B cell (primary cell): Measurements from ENCODE around the gene ATP1B3. TPM values are rescaled to one million over a fixed set of nuclear protein-coding genes. Genes with fewer than 3 reads are reported as not detected.

Source experiments
- ATAC-seq: fragments of 200-7000 bp; cut with Tn5 transposase; one replicate; pipeline ENCODE4 v1.10.0; 2021; ENCODE audit warnings: low read depth, mild to moderate bottlenecking, moderate number of reproducible peaks, moderate library complexity
- CTCF ChIA-PET: fragments of 350-600 bp; sonication (Branson Sonifier 250); formaldehyde crosslinking; loops from one replicate; lab custom pipeline; 2021; ENCODE audit warnings: antibody characterized with exemption, inconsistent platforms; lab: Charles Lee
- POLR2A ChIA-PET: fragments of 350-600 bp; sonication (Branson Sonifier 250); formaldehyde crosslinking; loops from one replicate; lab custom pipeline; 2021; ENCODE audit warnings: antibody characterized with exemption; lab: Charles Lee
- DNase-seq: peaks from one replicate; pipeline ENCODE4 v3.0.0; 2013
- H2AFZ ChIP-seq: 2 replicates; pipeline ENCODE4 v1.6.1; 2012; ENCODE audit warnings: mild to moderate bottlenecking, low read depth, low read length; ENCODE audit not compliant: insufficient read depth, poor library complexity, severe bottlenecking
- H3K27ac ChIP-seq, 2 donors: 1 replicate in 1 of 2; 2 replicates in 1 of 2; pipeline ENCODE4 v1.5.1; 2012 to 2013; ENCODE audit warnings: low read length in 2 of 2, mild to moderate bottlenecking in 2 of 2, moderate library complexity in 1 of 2
- H3K27me3 ChIP-seq, 4 experiments: fragments of 200-600 bp in 1 of 4; sonication (generic) in 1 of 4; replicated peaks in 1 of 4; 1 replicate in 2 of 4; 2 replicates in 2 of 4; pipeline versions ENCODE4 v1.6.1 to v1.7.0; 2013 to 2016; ENCODE audit warnings: low read length in 3 of 4, mild to moderate bottlenecking in 2 of 4, mixed read lengths in 1 of 4, moderate library complexity in 1 of 4; ENCODE audit not compliant: insufficient read depth in 4 of 4, control insufficient read depth in 3 of 4; ENCODE audit errors: control extremely low read depth in 1 of 4
- H3K36me3 ChIP-seq, 2 experiments: replicated peaks in 1 of 2; 1 replicate in 1 of 2; 2 replicates in 1 of 2; pipeline versions ENCODE4 v1.6.1 to v1.7.1; 2013; ENCODE audit warnings: low read length in 1 of 2; ENCODE audit not compliant: insufficient read depth in 2 of 2, control insufficient read depth in 1 of 2; ENCODE audit errors: control extremely low read depth in 1 of 2, extremely low read depth in 1 of 2
- H3K4me1 ChIP-seq, 2 donors: fragments of 200-600 bp in 1 of 2; sonication (generic) in 1 of 2; 1 replicate in 1 of 2; 2 replicates in 1 of 2; pipeline versions ENCODE4 v1.5.1 to v1.6.1; 2013 to 2017; ENCODE audit warnings: low read length in 2 of 2; ENCODE audit not compliant: control insufficient read depth in 2 of 2, insufficient read depth in 2 of 2
- H3K4me2 ChIP-seq: replicated peaks from 2 replicates; pipeline ENCODE3; 2012; ENCODE audit warnings: mild to moderate bottlenecking, low read depth, low read length; ENCODE audit not compliant: poor library complexity, severe bottlenecking
- H3K4me3 ChIP-seq, 5 experiments: fragments of 200-600 bp in 1 of 5; sonication (generic) in 1 of 5; 1 replicate in 3 of 5; 2 replicates in 2 of 5; pipeline versions ENCODE4 v1.5.1 to v1.7.0; 2011 to 2016; ENCODE audit warnings: low read length in 4 of 5, mild to moderate bottlenecking in 4 of 5, low read depth in 2 of 5, control low read depth in 1 of 5, moderate library complexity in 1 of 5; ENCODE audit not compliant: insufficient read depth in 1 of 5; ENCODE audit errors: control extremely low read depth in 1 of 5, extremely low read depth in 1 of 5
- H3K79me2 ChIP-seq: fragments of 200-600 bp; sonication (generic); one replicate; pipeline ENCODE4 v1.6.0; 2016; ENCODE audit warnings: low read length; ENCODE audit not compliant: control insufficient read depth, insufficient read depth
- H3K9ac ChIP-seq: fragments of 200-600 bp; sonication (generic); 2 replicates; pipeline ENCODE4 v1.6.1; 2017; ENCODE audit warnings: mild to moderate bottlenecking, low read length, moderate library complexity
- H3K9me3 ChIP-seq, 3 donors: one replicate each; pipeline versions ENCODE4 v1.6.1 to v1.7.1; 2013; ENCODE audit warnings: low read length in 2 of 3; ENCODE audit not compliant: control insufficient read depth in 2 of 3, insufficient read depth in 1 of 3; ENCODE audit errors: control extremely low read depth in 1 of 3
- H4K20me1 ChIP-seq: 2 replicates; pipeline ENCODE4 v1.6.0; 2012; ENCODE audit warnings: mild to moderate bottlenecking, low read length; ENCODE audit not compliant: insufficient read depth, control insufficient read depth, poor library complexity, severe bottlenecking
- H3K27ac Mint-ChIP-seq: one replicate; pipeline ENCODE4 v1.8.0; 2021; ENCODE audit warnings: mixed read lengths
- H3K27me3 Mint-ChIP-seq: one replicate; pipeline ENCODE4 v1.8.0; 2021; ENCODE audit warnings: mixed read lengths
- H3K4me1 Mint-ChIP-seq: one replicate; pipeline ENCODE4 v1.8.0; 2021; ENCODE audit warnings: mixed read lengths
- H3K4me3 Mint-ChIP-seq: one replicate; pipeline ENCODE4 v1.8.0; 2021; ENCODE audit warnings: mixed read lengths
- H3K9me3 Mint-ChIP-seq: one replicate; pipeline ENCODE4 v1.8.0; 2022; ENCODE audit warnings: mixed read lengths; ENCODE audit not compliant: insufficient read depth
- CTCF ChIP-seq: fragments of 200-600 bp; IDR thresholded peaks from one replicate; pipeline ENCODE4 v1.8.0; 2022; ENCODE audit warnings: antibody characterized with exemption, mild to moderate bottlenecking
- EZH2 ChIP-seq: IDR thresholded peaks from 2 replicates; pipeline ENCODE4 v1.6.1; 2012; ENCODE audit warnings: borderline replicate concordance, low read depth, mild to moderate bottlenecking, moderate library complexity, low read length; ENCODE audit not compliant: insufficient read depth, poor library complexity, severe bottlenecking
- WGBS: methylation state at CpG from one replicate; pipeline ENCODE4 v1.1.5; 2013; ENCODE audit warnings: missing lambda C conversion rate; ENCODE audit not compliant: insufficient coverage; 5-methylcytosine and 5-hydroxymethylcytosine counted together
- intact Hi-C: fragments of 100-400 bp; cut with micrococcal nuclease; formaldehyde crosslinking; loops from one replicate; pipeline ENCODE4 v1.10.0; 2022
- polyA plus RNA-seq: library from polyadenylated mRNA; depleted of rRNA; stranded (reverse); fragments of >200 nt; gene quantifications from 2 replicates; pipeline ENCODE4 v1.2.3, GENCODE V29; 2012
- total RNA-seq, 2 donors: library from RNA; stranded (reverse); fragments of 120-200 nt in 1 of 2; gene quantifications; 1 replicate in 1 of 2; 2 replicates in 1 of 2; pipeline versions ENCODE4 v1.2.3 to v1.2.4, GENCODE V29; 2013 to 2022

Gene ATP1B3
- total and polyA plus RNA-seq, 2 donors (not counting 1 experiment from before 2014, with no cell fraction given): 20.7 to 28.8 TPM

- H3K9ac ChIP-seq: no peak overlapping the region
- H3K4me3 Mint-ChIP-seq: no peak overlapping the region
- no peaks in the 10 kb centered on the region for H3K27me3 ChIP-seq
- no peak overlapping the region for H3K4me3 ChIP-seq
- H3K27ac Mint-ChIP-seq: no peak overlapping the region
- H3K4me1 ChIP-seq: no peaks in the 10 kb centered on the region
- H4K20me1 ChIP-seq: no peaks in the 10 kb centered on the region
- H3K79me2 ChIP-seq: no peaks in the 10 kb centered on the region
- 100% methylated on average over 7 of the region's 8 CpGs for WGBS
- no peak overlapping the region for H2AFZ ChIP-seq
- no peaks in the 10 kb centered on the region for H3K9me3 Mint-ChIP-seq
- H3K27me3 Mint-ChIP-seq: no peaks in the 10 kb centered on the region
- no peaks in the 10 kb centered on the region for H3K9me3 ChIP-seq
- ChIA-PET POLR2A (no interaction called here), CTCF (no interaction called here)
- ATAC-seq: no peak
- H3K4me1 Mint-ChIP-seq: no peaks in the 10 kb centered on the region
- no peak overlapping the region for H3K4me2 ChIP-seq
- no peak for DNase-seq
- H3K36me3 ChIP-seq: no peaks in the 10 kb centered on the region
- TF ChIP-seq CTCF (no peak), EZH2 (no peak)
- intact Hi-C loops: no loop called here
- H3K27ac ChIP-seq: no peak overlapping the region
Measured at GRCh38 chr3:141942006-141942405, 65.6 kb downstream of the ATP1B3 start.

GRCh38 chr3:141945726-141946485 lies 69.5 kb downstream of the ATP1B3 start:
- WGBS: 95% methylated on average over 15 of the region's 16 CpGs
- H3K9me3 ChIP-seq: peaks cover 0 to 1% (median 0%) of the 10 kb centered on the region in 3 donors
- peaks cover 3% of the 10 kb centered on the region for H3K4me1 Mint-ChIP-seq

More at GRCh38 chr3:141945726-141946485, 69.5 kb downstream of the ATP1B3 start:
- Histone ChIP-seq H3K27ac (no peak overlapping the region), H3K36me3 (no peaks in the 10 kb centered on the region), H3K4me1 (no peaks in the 10 kb centered on the region), H3K79me2 (no peaks in the 10 kb centered on the region), H2AFZ (no peak overlapping the region), H3K27me3 (no peaks in the 10 kb centered on the region), H3K4me2 (no peak overlapping the region), H3K9ac (no peak overlapping the region), H4K20me1 (no peaks in the 10 kb centered on the region), H3K4me3 (no peak overlapping the region)
- no peaks in the 10 kb centered on the region for H3K27me3 Mint-ChIP-seq
- no peak overlapping the region for H3K4me3 Mint-ChIP-seq
- ChIA-PET POLR2A (no interaction called here), CTCF (no interaction called here)
- ATAC-seq (no peak), DNase-seq (no peak)
- intact Hi-C loops: no loop called here
- no peak for TF ChIP-seq CTCF
- TF ChIP-seq EZH2: no peak
- H3K27ac Mint-ChIP-seq: no peak overlapping the region
- no peaks in the 10 kb centered on the region for H3K9me3 Mint-ChIP-seq
